HG02588 (cell line): ENCODE measurements around the gene HSPD1.
"Not testable (repeated sequence)": the region's sequence is repeated elsewhere in the genome, so short reads cannot be mapped to it uniquely, and the experiment has no call there.

Experiments
- ATAC-seq: cut with Tn5 transposase; IDR thresholded peaks from one replicate; pipeline ENCODE4 v1.9.1; 2021; ENCODE audit warnings: mild to moderate bottlenecking, moderate library complexity; ENCODE audit not compliant: unreplicated experiment

The HSPD1 gene

GRCh38 chr2:197498235-197498936 is 1.3 kb downstream of the HSPD1 start:
- ATAC-seq = no peak

- ATAC-seq = no peak
These were observed 2.3 kb downstream of the HSPD1 start for GRCh38 chr2:197497326-197497725.

- ATAC-seq = no peak
These were observed 2.9 kb downstream of the HSPD1 start for GRCh38 chr2:197496695-197497094.

- ATAC-seq = no peak
These were observed 4.1 kb downstream of the HSPD1 start for GRCh38 chr2:197495433-197496134.

GRCh38 chr2:197487385-197487784 is 12.3 kb downstream of the HSPD1 start:
- no peak for ATAC-seq

- no peak for ATAC-seq
These were observed 13.5 kb downstream of the HSPD1 start for GRCh38 chr2:197486175-197486574.

- not testable (repeated sequence) for ATAC-seq
These were observed 15.4 kb downstream of the HSPD1 start for GRCh38 chr2:197484248-197484647.

GRCh38 chr2:197480165-197481036 is 19.2 kb downstream of the HSPD1 start:
- no peak for ATAC-seq

- ATAC-seq = no peak
These were observed 21.8 kb downstream of the HSPD1 start for GRCh38 chr2:197477797-197478196.

- ATAC-seq = no peak
These were observed 27.5 kb downstream of the HSPD1 start for GRCh38 chr2:197472166-197472565.

GRCh38 chr2:197464175-197464574 is 35.5 kb downstream of the HSPD1 start:
- ATAC-seq = no peak

- ATAC-seq = no peak
These were observed 38.6 kb downstream of the HSPD1 start for GRCh38 chr2:197461057-197461456.

- ATAC-seq = no peak
These were observed 39.0 kb downstream of the HSPD1 start for GRCh38 chr2:197460649-197461048.

GRCh38 chr2:197455428-197455827 is 44.2 kb downstream of the HSPD1 start:
- no peak for ATAC-seq

GRCh38 chr2:197454923-197455322 is 44.7 kb downstream of the HSPD1 start:
- ATAC-seq = no peak

GRCh38 chr2:197453914-197454398 is 45.7 kb downstream of the HSPD1 start:
- ATAC-seq = peak; percentile 22

GRCh38 chr2:197453123-197453913 is 46.3 kb downstream of the HSPD1 start, which contains the start of gene COQ10B:
Gene COQ10B, plus strand, starts transcription at chr2:197453552. Its CDS starts 9 bp downstream, at chr2:197453561.
- ATAC-seq = peak; percentile 93

GRCh38 chr2:197452754-197453122 is 46.9 kb downstream of the HSPD1 start:
- ATAC-seq = no peak

- ATAC-seq = not testable (repeated sequence)
These were observed 48.7 kb downstream of the HSPD1 start for GRCh38 chr2:197450935-197451358.

- ATAC-seq = no peak
These were observed 49.2 kb downstream of the HSPD1 start for GRCh38 chr2:197450465-197450864.
